HS-27A (cell line): ENCODE data around the gene PCDHB3.
"Not testable (repeated sequence)": the region's sequence is repeated elsewhere in the genome, so short reads cannot be mapped to it uniquely, and the experiment has no call there.

Source experiments
- DNase-seq: peaks from one replicate; pipeline ENCODE4 v3.0.0-alpha.2; 2012; ENCODE audit warnings: low read depth, missing footprints

Gene PCDHB3

DNA sequence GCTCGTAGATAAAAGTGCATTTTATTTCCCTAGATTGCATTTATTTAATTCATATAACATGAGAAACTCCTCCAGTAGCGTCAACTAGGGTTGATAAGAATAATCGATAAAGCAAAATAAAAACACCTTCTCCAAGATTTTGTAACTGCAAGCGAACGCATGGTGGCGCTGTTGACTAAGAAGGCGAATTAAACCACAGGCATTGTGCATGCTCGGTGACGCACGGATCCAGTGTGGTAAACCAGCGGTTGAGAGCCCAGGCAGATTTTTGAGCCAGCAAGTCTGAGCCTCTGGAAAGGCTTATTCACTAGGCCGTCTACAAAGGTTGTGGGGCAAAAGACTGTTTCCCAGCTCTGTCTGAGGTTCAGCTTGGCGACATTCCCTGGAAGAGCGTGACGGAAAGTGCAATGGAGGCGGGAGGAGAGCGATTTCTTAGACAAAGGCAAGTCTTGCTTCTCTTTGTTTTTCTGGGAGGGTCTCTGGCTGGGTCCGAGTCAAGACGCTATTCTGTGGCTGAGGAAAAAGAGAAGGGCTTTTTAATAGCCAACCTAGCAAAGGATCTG lies at the start of gene PCDHB3:
Gene PCDHB3 (plus strand): TSS at position 231 of the 563 bp plus-strand sequence. CDS start 177 bp downstream, at position 408.
- DNase-seq: no peak

DNA sequence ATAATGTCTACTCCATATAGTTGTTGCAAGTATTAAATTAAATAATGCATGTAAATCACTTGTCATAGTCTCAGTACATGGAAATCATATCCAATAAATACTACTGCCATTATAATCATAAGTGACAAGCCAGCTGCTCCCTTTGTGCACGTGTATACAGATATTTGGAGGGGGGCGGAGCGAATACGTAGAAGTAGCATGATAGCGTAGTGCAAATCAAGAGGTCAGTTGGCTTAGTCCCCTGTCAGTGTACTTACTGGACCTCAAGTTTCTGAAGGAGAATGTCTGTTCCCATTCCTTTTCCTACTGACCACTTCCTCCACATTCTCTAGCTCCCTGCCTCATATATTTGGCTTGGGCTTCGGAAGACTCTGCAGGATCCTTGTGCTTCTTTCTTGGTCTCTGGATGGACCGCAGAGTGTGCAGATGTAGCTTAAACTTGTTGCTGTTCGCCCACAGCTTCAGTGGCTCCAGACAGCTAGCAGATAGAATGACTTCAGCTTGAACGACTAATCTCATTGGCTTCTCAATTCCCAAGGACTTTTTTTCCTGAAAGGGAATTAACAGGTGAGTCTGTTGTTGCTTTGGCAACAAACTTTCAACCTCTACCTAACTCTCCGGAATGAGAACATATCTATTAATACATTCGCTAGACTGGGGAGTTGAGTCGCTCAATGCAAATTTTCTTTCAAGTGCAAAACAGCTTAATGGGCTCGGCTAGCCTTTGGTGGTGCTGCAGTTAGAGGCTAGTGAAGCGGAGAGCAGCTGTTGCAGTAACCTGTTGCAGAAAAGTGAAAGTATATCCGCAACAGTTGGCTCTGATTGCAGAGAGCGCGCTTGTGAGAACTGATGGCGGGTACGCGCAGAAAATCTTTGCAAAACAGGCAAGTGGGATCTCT lies 49.4 kb upstream of the PCDHB3 start, which contains the start of gene PCDHB1:
Gene PCDHB1 (plus strand): TSS at position 753 of the 899 bp plus-strand sequence. CDS start 97 bp downstream, at position 850.
- DNase-seq: no peak

DNA sequence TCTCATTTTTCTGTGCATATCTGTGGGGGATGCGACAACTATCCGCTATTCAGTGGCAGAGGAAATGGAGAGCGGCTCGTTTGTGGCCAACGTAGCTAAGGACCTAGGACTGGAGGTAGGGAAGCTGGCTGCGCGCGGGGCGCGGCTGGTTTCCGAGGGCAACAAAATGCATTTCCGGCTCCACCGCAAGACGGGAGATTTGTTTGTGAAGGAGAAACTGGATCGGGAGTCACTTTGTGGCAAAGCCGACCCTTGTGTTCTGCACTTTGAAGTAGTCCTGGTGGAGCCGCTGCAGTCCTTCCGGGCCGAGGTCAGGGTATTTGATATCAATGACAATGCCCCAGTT lies 48.8 kb upstream of the PCDHB3 start:
- no peak for DNase-seq

DNA sequence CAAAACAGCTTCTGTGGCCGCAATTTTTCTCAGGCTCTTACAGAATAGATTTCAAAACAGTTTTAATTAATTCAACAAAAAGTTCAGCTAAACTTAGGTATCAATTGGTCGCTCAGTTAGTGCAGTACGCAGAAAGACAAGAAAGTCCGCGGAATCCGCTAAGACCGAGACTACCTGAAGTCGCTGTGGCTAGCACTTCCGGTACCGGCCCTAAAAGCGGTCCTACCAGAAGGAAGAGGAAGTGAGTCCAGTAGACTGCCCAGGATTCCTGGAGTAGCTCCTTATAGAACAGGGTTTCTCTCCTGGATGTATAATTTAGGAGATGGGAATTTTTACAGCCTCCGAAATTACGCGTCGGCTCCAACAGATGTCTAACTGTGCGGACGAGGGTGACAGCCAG lies 22.4 kb upstream of the PCDHB3 start:
- DNase-seq: no peak

DNA sequence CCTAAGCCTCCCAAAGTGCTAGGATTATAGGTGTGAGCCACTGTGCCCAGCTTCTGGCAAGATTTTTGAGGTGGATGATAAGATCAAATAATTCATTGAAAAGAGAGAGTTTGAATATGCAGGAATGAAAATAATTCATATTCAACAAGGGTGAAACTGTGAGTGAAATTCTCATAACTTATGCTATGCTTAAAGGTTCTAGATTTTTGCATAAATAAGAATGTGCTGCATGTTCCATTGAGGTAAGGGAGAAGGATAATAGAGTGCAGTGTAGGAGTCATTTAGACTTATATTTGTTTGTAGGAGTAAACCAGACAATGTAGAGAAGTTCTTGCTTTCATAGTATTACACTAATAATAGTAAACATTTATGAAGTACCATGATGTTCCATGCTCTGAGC lies 18.0 kb upstream of the PCDHB3 start:
- DNase-seq: no peak

DNA sequence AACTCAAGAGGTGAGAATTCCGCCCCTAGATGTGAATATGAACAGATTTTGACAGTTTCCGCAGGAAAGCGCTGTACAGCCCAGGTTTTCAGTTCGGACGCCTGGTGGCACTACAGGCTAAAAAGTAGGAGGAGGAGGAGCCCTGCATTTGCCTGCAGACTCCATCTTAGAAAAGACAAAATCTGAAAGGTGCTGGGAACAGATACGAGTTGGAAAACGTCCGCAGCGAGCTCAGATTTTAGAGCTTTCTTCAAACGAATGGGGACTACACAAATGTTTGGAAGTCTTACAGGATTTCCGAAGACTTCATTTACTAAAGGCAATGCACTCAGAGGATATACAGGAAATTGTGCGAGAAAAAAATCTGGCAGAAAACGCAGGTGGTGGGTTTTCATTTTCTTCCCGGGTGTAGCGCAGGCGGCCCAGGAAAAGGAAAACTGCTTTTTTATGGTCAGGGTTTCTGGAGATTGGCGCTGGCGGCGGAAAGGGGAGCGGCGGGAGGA lies 15.7 kb upstream of the PCDHB3 start:
- DNase-seq: no peak

DNA sequence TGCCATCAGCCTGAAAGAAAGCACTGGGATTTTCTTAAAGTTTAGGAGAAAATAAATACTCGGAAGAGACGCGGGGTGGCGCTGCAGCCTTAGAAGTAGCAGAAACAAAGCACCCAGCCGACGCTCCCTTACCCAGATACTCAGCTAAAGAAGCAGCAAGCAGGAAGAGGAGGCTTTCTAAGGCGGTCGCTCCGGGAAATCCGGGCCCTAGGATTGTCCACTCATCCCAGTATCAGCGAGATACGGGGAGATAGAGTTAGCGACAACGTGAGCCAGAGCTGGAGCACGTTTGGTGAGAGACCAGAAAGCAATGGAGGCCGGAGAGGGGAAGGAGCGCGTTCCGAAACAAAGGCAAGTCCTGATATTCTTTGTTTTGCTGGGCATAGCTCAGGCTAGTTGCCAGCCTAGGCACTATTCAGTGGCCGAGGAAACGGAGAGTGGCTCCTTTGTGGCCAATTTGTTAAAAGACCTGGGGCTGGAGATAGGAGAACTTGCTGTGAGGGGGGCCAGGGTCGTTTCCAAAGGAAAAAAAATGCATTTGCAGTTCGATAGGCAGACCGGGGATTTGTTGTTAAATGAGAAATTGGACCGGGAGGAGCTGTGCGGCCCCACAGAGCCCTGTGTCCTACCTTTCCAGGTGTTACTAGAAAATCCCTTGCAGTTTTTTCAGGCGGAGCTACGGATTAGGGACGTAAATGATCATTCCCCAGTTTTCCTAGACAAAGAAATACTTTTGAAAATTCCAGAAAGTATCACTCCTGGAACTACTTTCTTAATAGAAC lies 5.6 kb upstream of the PCDHB3 start, which contains the start of gene PCDHB2:
Gene PCDHB2 (plus strand): TSS at position 135 of the 782 bp plus-strand sequence. CDS start 176 bp downstream, at position 311.
- DNase-seq: no peak

DNA sequence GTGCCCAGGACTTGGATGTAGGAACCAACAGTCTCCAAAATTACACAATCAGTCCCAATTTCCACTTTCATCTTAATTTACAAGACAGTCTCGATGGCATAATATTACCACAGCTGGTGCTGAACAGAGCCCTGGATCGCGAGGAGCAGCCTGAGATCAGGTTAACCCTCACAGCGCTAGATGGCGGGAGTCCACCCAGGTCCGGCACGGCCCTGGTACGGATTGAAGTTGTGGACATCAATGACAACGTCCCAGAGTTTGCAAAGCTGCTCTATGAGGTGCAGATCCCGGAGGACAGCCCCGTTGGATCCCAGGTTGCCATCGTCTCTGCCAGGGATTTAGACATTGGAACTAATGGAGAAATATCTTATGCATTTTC lies 5.0 kb upstream of the PCDHB3 start:
- DNase-seq: no peak

DNA sequence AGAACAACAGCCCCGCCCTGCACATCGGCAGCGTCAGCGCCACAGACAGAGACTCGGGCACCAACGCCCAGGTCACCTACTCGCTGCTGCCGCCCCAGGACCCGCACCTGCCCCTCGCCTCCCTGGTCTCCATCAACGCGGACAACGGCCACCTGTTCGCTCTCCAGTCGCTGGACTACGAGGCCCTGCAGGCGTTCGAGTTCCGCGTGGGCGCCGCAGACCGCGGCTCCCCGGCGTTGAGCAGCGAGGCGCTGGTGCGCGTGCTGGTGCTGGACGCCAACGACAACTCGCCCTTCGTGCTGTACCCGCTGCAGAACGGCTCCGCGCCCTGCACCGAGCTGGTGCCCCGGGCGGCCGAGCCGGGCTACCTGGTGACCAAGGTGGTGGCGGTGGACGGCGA lies 4.1 kb upstream of the PCDHB3 start:
- DNase-seq: not testable (repeated sequence)

DNA sequence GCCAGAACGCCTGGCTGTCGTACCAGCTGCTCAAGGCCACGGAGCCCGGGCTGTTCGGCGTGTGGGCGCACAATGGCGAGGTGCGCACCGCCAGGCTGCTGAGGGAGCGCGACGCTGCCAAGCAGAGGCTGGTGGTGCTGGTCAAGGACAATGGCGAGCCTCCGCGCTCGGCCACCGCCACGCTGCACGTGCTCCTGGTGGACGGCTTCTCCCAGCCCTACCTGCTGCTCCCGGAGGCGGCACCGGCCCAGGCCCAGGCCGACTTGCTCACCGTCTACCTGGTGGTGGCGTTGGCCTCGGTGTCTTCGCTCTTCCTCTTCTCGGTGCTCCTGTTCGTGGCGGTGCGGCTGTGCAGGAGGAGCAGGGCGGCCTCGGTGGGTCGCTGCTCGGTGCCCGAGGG lies 3.7 kb upstream of the PCDHB3 start:
- not testable (repeated sequence) for DNase-seq

DNA sequence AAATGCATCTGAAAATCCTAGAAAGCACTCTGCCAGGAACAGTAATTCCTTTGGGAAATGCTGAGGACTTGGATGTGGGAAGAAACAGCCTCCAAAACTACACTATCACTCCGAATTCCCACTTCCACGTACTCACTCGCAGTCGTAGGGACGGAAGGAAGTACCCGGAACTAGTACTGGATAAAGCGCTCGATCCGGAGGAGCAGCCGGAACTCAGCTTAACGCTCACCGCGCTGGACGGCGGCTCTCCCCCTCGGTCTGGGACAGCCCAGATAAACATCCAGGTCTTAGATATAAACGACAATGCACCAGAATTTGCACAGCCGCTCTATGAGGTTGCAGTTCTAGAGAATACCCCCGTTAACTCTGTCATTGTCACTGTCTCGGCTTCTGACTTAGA lies 786 bp downstream of the PCDHB3 start:
- no peak for DNase-seq

DNA sequence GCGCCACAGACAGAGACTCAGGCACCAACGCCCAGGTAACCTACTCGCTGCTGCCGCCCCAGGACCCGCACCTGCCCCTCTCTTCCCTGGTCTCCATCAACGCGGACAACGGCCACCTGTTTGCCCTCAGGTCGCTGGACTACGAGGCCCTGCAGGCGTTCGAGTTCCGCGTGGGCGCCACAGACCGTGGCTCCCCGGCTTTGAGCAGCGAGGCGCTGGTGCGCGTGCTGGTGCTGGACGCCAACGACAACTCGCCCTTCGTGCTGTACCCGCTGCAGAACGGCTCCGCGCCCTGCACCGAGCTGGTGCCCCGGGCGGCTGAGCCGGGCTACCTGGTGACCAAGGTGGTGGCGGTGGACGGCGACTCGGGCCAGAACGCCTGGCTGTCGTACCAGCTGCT lies 1.8 kb downstream of the PCDHB3 start:
- not testable (repeated sequence) for DNase-seq

DNA sequence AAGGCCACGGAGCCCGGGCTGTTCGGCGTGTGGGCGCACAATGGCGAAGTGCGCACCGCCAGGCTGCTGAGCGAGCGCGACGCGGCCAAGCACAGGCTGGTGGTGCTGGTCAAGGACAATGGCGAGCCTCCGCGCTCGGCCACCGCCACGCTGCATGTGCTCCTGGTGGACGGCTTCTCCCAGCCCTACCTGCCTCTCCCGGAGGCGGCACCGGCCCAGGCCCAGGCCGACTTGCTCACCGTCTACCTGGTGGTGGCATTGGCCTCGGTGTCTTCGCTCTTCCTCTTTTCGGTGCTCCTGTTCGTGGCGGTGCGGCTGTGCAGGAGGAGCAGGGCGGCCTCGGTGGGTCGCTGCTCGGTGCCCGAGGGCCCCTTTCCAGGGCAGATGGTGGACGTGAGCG lies 2.2 kb downstream of the PCDHB3 start:
- not testable (repeated sequence) for DNase-seq

DNA sequence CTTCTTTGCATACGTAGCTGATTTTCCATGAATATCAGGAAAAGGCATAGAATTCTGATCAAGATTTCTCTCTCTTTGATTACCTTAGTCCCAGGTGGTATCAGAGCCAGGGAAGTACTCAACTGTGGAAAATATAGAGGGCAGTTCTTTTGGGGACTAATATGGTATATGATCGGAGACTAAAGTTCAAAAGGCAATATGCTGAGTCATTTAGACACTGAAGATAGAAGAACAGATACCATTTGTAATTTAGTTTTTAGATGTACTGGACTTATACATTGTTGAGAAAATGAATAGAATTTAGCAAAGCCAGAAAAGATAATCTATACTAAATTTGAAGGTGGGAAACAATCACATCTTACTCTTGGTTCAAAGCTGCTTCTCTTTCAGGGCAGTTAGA lies 5.1 kb downstream of the PCDHB3 start:
- DNase-seq: no peak

DNA sequence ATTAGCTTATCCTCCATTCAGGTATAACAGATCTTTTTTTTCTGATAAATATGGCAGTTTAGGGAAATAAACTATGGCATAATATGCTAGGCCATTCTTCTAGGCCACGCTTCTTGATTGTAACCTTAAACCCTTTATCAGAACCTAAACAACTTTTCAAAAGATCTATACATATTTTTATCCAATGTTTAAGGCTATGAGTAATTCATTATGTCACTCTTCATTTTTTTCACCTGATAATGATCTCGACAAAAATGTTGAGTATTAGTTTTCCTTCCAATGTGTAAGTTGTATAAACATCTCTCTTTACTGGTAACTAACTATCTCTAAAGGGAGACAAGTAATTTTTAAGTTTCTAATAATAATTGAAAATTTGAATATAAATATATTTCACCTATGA lies 19.0 kb downstream of the PCDHB3 start:
- DNase-seq: no peak

DNA sequence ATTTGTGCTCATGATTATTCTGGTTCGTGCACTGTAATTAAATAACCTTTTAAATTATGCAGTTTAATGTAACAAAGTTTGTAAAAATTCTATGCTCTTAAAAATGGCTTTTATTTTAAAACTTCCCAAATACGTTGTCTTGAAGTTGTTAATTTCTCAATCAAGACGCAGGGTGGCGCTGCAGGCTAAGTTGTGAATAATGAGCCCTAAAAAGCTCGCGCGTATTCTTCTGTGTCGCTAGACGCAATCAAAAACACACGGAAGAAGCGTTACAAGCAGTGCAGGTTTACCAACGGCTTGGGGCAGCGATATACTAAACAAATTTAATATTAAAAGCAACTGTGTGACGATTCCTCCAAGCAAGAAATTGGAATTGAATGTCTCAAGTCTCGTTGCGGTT lies 21.3 kb downstream of the PCDHB3 start, which contains the start of gene PCDHB4:
Gene PCDHB4 (plus strand): TSS at position 256 of the 400 bp plus-strand sequence. CDS start 181 bp downstream, outside the sequence.
- DNase-seq: no peak

DNA sequence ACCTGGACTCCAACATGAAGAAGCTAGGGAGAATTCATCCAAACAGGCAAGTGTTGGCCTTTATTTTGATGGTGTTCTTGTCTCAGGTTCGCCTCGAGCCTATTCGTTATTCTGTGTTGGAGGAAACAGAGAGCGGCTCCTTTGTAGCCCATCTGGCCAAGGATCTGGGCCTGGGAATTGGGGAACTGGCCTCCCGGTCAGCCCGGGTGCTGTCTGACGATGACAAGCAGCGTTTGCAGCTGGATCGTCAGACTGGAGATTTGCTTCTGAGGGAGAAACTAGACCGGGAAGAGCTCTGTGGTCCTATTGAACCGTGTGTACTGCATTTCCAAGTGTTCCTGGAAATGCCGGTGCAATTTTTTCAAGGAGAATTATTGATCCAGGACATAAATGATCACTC lies 21.7 kb downstream of the PCDHB3 start:
- no peak for DNase-seq

DNA sequence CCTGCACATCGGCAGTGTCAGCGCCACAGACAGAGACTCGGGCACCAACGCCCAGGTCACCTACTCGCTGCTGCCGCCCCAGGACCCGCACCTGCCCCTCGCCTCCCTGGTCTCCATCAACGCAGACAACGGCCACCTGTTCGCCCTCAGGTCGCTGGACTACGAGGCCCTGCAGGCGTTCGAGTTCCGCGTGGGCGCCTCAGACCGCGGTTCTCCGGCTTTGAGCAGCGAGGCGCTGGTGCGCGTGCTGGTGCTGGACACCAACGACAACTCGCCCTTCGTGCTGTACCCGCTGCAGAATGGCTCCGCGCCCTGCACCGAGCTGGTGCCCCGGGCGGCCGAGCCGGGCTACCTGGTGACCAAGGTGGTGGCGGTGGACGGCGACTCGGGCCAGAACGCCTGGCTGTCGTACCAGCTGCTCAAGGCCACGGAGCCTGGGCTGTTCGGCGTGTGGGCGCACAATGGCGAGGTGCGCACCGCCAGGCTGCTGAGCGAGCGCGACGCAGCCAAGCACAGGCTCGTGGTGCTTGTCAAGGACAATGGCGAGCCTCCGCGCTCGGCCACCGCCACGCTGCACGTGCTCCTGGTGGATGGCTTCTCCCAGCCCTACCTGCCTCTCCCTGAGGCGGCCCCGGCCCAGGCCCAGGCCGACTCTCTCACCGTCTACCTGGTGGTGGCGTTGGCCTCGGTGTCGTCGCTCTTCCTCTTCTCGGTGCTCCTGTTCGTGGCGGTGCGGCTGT lies 23.3 kb downstream of the PCDHB3 start:
- DNase-seq: not testable (repeated sequence)

DNA sequence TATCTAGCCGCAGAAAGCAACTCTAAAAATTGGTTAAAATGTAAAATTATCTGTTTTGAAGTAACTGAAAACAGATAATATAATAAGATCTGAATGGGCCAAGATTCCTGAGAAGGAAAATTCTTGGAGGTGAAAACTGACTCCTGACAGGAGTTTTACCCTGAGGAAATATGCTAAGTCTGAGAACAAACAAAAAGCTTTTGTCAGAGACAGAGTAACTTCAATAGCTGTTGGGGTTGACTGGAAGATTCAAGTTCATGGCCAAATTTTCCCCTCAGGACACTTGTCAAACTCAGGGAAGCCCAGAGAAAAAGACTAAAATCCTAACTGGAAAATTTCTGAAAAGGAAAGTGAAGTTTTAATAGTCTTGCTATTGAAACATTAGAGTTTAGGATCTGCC lies 27.0 kb downstream of the PCDHB3 start:
- DNase-seq: no peak

DNA sequence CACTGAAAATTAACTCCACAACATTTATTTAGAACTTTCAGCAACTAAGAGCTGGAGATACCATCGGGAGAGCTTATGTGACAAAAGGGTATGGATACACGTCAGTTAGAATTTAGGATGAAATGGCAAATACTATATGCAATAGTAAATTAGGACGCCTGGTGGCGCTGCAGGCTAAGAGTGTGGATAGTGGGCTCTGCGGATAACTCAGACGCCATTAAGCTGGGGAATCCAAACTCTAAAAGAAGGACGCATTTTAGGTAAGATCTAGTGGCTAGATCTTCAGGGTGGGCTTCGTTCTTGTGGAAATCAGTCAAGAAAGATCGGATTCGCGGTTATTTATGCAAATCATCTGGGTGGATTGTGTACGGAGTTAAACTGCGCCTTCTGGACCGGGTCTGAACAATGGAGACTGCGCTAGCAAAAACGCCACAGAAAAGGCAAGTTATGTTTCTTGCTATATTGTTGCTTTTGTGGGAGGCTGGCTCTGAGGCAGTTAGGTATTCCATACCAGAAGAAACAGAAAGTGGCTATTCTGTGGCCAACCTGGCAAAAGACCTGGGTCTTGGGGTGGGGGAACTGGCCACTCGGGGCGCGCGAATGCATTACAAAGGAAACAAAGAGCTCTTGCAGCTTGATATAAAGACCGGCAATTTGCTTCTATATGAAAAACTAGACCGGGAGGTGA lies 34.9 kb downstream of the PCDHB3 start, which contains the start of gene PCDHB5:
Gene PCDHB5 (plus strand): TSS at position 177 of the 688 bp plus-strand sequence. CDS start 229 bp downstream, at position 406.
- DNase-seq: no peak
